ENCODE data around the gene UBE2D3.
"Not testable (repeated sequence)": the region's sequence is repeated elsewhere in the genome, so short reads cannot be mapped to it uniquely, and the experiment has no call there.

The UBE2D3 gene

DNA sequence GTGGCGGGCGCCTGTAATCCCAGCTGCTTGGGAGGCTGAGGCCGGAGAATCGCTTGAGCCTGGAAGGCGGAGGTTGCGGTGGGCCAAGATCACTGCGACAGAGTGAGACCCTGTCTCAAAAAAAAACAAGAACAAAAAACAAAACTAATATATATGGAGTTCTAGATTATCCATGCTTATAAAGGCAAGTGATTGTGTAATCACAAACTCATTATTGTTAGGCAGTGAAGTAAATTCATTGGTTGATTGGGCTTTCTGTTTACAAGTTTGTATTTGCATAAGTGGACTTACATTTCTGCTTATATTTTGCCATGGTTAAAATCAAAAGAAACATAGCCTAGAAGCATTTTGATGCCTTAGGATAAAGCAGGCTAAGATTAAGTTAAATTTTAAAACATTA is 2.5 kb upstream of the UBE2D3 start:
- no peak for DNase-seq (ENCODE audit: low spot score)

DNA sequence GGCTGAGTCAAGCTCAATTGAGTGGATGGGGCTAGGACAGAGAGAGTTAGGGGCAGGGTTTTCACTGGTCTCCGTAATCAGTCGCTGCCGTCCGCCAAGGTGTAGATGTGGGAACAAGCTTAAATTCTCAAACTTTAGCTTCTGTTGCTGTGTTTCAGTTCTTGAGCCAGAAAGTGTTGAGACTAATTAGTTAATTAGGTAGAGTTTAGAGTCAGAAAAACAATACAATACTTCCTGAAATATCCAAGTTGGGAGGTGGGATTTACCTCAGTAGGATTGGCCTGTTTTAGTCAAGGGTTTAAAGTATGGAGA is 1.1 kb upstream of the UBE2D3 start:
- no peak for DNase-seq (ENCODE audit: low spot score)

DNA sequence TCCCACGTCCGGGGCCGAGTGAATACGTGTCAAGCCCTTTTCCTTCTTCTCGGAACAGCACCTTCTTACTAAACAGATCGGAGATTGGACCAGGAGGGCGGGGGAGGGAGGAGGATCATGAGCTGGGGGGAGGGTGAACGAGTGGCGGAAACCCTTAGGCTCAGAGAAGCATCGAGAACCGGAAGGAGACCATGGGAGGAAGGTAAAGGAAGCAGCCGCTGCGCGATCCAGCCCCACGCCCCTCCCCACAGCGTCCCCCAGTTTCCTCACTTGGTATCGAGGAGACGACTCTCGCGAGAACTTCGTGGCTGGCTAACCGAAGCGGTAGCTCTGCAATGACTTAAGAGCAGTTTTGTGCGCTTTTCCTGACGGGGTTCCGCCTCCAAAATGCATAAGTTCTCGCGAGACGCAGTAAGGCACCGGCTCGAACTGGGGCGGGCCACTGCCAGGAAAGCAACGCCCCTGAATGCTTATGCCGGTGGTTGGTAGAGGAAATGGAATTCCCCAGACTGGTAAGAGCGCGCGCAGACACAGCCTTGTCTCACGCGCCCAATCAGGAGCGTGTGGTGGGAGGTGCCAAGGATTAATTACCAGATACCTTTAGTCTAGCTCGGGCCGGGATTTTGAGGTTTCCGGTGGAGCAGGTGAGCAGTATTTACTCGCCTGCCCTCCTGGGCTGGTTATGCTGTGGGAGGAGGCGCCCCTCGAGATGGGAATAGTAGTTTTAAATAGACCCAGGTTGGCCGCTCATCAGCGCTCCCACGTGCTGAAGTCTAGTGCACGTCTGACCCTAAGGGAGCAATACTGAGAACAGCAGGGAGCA is 534 bp upstream of the UBE2D3 start:
- DNase-seq (ENCODE audit: low spot score) = peak; percentile 99

DNA sequence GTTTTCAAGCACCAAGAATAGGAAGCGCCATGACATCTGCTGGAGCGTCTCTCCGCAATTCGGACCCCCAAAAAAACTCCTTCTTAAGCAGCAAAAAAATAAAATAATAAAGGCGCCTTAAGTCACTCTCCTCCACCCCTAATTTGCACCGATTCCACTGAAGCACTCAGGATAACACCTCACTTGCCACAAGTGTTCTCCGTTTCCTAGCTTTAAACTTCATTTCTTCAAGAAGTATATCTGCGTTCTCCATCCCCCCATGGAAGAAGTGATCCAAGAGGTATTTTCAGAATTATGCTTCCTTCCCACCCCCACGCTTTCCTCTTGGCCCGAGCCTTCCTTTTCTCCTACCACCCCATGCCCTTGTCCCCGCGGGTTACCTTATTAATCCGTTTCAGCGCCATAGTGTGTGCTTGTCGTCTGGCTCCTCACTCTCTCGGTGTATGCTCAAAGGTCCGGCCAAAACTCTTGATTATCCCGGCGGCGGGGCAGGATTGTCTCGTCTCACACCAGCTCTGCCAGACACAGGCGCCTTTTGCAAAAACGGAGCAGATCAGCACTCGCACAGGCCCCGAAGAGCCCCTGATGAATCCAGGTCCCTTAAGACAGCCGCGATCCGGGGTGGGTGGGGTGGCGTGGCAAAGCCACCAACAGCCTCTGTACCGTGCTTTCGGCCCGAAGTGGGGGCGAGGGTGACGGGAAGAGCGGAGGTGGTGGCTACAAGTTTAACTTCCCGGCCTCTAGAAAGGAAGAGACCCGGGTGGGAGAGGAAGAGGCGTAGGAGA is 1.1 kb downstream of the UBE2D3 start:
- no peak for DNase-seq (ENCODE audit: low spot score)

DNA sequence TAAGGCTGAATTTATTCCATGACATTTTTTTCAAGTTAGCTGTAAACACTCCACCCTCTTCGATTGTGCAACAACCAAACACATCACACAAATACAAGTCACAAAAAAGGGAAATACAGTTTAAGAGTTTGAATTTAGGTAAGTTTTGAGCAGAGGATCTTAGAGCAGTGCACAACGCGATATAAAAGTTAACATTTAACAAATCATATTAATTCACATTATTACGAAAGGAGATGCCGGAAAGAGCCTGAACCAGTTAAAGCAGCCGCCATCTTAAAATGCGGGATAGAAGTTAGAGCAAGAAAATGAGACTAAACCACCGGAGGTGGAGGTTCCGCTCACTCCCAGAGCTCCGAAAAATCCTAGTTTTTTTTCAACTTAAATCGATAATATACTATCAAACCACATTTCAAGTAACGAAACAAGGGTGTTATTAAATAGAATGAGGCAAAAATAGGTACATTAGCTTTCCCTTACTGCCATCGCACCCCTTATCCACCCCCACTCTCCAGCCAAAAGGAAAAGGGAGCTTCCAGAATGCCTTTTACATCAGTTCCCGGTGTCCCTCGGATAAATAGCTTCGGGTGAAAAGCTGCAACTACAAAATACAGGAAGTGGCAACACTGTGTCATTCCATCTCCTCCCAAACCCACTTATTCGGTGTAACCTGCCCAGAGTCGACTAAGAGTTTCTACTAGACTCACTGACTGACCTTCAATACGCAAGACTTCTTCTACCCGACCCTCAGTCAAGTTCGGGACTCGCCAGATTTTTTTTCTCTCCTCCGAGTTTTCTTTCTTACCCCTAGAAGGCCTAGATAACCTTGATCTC is 1.9 kb downstream of the UBE2D3 start:
- DNase-seq (ENCODE audit: low spot score) = peak; percentile 69

DNA sequence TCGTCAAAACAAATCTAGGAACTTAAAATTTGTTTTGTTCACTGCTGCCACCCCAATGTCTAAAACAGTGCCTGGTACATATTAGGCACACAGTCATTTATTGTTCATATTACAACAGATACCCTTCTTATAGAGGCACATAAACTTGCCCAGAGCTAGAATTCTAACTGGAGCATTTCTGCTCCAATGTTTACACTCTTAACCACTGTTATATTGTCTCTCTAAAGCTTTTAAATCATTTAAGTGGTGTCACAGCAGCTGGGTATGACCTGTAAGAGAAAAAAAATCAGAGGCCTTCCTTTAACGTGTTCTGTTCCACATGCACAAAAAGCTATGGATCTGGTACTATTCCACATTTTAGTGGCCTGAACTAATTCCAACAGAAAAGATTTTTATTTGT is 3.0 kb downstream of the UBE2D3 start:
- no peak for DNase-seq (ENCODE audit: low spot score)

DNA sequence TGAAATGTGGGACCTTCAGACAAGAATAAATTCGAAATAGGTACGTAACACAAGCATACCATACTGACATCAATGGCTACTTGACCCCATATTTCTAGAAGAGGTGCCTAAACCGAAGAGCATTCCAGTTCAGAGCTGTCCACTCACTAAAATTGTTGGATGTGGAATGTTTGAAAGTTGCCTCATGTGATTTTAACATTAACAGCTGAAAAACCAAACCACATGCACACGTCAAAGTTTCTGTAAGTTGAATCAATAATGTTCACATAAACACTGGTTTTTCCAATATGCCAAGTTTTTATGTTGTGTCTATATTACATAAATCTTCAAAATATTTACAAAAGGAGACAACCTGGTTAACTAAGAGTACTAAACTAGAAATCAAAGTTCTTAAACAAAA is 3.5 kb downstream of the UBE2D3 start:
- DNase-seq (ENCODE audit: low spot score) = no peak

DNA sequence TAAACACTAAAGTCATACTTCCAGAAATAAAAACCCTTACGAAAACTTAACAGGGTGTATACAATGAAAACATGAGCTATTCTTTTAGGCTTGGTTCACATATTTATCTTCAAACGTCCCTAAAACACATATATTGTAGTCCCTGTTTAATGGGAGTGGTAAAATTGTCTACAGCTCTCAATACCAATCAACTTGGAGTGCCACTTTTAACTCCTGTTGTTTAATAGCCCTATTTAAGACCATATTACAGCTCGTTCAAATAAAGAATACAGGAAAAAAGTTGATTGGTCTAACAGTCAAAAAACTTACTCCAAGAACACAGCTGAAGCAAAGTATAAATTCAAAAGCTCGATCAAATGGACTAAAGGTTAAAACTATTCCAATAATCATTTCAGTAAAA is 3.9 kb downstream of the UBE2D3 start:
- no peak for DNase-seq (ENCODE audit: low spot score)

DNA sequence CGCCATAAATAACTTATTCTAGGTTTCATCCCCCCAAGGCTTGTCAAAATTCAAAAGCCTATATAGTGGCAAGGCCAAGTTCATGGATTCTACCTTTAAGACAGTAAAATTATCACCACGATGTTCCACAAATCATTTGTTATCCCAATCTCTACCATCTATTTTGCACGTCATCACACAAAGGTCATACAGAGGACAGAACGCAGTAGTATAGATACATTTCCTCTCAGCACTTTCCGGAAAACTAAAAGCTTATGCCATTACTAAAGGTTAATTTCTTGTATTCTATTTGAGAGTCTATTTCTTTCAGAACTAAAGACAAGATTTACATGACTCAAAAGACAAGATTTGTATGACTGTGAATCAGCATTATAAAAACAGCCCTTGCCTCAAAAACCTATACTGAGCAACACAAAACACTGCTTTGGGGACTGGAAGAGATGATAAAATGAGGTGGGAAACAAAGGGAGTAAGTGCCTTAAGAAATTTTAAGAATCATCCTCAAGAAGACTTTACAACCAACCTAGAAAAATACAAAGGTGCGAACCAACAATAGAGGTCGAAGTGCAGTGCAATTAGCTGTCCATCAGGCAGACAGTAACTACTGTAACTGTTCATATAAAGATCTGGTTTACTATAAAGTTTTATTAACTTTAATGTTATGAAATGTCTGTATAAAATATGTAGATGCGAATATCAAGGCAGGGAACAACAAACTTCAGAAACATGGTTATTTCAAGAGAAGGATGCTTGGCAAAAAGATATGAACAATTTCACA is 7.6 kb downstream of the UBE2D3 start:
- no peak for DNase-seq (ENCODE audit: low spot score)

DNA sequence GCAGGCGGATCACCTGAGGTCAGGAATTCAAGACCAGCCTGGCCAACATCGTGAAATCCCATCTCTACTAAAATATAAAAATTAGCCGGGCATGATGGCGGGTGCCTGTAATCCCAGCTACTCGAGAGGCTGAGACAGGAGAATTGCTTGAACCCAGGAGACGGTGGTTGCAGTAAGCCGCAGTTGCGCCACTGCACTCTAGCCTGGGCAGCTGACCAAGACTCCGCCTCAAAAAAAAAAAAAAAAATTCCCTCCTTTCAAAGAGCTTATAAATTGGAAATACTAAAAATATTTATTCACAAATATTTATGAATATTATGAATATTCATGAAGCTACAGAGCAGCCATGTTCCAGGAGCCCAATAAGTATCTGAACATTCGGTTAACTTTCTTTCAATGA is 8.3 kb downstream of the UBE2D3 start:
- not testable (repeated sequence) for DNase-seq (ENCODE audit: low spot score)

DNA sequence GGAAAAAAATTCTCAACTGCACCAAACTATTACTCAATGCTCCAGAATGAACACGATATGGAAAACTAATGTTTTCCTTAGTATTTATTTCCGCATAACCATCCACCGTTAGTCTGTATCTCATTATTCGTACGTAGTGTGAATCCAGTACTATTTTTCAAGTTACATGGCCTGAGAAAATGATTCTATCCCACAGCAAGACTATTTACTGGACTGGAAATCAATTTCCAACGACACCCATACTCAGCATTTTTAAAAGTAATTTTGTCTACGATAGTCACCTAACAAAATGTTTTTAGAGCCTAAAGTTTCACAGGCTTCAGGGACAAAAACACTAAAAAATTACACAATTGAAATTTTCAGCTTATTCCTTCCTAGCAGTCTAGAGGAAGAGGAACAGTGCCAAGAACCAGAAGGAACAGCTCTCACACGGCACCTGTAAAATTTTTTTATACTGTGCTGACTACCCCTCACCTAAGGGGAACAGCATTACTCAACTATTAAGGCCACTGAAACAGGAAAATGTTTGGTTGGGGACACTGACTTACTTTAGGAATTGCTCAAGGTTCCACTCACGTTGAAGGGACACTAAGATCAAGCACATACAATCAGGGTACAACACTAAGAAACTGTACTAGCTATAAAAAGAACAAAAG is 9.6 kb downstream of the UBE2D3 start:
- no peak for DNase-seq (ENCODE audit: low spot score)

DNA sequence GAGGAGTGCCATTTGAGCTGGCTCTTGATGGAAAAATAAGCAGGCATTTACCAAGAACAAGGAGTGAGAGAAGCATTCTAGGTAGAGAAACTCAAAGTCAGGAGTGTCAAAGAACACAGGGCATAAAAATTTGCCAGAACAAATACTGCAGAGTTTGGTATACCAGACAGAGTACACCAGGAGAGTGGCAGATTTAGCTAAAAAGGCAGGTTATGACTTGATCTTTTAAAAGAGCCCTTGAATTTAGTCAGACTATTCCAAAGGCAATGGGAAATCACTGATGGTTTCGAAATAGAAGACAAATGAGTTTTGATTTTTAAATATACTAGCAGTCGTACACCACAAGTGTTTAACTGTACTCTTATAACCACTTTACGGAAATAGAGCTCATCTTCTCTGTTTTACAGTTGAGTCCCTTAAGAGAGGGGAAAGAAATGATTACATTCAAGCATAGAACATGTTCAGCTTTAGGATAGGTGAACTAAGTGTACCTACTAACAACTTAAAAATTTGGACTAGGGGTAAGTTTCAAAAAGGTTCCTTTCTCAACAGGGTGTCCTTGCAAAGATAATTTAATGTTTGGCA is 10.2 kb downstream of the UBE2D3 start:
- DNase-seq (ENCODE audit: low spot score) = no peak

DNA sequence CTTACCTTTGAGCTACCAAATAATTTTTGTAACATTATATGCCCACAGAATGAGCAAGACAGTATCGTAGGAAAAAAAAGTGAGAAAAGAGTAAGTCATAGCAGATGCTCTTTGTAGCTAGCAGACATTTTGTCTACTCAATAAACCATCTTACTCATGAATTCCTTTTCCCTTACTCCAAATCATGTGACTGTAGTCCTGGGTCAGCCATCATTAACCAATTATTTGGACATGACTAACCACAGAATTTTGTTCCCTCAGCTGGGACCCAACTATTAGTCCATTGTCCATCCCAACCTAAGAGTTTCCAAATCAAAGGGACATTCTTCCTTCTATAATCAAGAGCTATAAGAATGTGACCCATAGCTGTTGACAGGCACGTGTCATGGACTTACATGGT is 11.4 kb downstream of the UBE2D3 start:
- no peak for DNase-seq (ENCODE audit: low spot score)

DNA sequence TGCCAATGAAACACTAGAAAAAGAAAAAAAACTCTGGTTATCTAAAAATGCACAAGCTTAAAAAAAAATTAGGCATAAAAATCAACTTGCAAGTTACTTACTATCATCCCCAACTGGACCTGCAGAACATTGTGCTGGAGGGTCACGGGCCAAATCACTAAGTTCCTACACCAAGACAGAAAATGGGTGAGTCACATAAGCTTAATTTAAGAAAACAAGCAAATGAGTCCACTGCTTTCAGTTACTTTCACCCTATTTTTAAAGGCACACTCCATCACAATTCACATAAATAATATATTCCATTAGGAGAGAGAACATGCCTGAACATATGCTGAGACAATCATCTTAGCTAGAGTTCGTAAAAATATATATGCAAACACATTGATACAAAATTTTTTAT is 17.7 kb downstream of the UBE2D3 start:
- no peak for DNase-seq (ENCODE audit: low spot score)

DNA sequence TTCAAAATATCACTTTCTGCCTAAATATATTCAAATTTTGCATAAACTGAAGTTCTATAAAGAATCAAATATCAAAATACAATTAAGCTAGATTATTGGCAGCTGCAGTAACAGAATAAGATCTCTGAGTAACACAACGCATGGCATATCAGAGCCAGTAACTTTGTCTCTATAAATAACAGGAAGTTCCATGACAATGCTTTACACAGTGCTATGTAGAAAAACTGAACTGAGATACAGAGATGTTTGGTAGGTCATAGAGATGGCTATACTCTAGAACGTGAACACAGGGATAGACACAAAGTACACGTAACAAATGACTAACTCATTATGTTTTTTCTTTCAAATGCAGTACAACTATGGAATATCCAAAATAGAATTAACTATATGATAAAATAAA is 18.2 kb downstream of the UBE2D3 start:
- DNase-seq (ENCODE audit: low spot score) = no peak

DNA sequence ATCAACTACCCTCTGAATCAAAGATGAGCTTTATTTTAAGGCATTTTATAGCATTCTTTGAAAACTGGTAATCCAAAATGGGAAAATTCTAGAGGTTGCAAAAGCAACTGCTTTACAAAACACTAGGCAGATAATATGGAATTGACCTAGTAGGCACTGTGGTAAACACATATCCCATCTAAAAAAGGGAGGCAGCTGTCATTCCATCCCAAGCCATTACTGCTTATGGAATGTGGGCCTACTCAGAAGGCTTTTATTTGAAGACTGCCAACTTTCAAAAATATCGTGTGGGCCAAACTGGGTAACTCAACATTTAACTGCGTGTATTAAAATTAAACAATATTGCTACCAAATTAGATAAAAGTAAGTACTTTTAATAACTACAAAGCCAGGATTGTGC is 19.3 kb downstream of the UBE2D3 start:
- DNase-seq (ENCODE audit: low spot score) = no peak

DNA sequence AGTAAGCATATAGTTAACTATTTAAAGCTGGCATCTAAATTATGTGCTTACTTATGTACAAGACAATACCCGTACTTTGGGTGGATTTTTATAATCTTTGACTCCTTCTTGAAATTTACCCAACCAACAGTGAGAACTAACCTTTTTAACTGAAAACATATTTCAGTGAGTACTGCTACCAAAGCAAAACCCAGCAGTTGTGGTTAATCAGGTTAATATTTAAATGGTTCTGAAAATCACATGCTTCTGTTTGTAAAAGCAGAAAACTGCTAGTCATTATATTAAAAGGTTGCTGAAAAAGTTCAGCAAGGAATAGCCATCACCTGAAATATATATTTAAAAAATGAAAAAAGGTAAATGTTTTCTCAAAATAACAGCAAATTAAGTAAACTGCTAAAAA is 20.0 kb downstream of the UBE2D3 start:
- DNase-seq (ENCODE audit: low spot score) = no peak

DNA sequence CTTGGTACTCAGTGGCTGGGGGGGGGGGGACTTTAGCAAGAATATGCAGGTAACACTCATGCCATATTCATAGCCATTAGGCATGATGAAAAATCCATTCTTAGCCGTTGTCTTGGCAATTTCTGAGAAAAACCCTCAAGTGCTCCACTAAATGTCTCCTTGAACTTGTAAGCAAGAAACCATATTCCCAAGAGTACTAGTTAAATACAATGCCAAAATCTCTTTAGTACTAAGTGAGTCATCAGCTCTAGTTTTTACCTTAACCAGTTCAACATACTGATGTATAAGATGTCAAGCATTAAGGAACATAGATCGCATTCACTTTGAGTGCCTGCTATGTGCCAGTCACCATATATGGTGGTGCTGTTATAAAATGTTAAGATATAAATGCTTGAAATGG is 27.5 kb downstream of the UBE2D3 start:
- DNase-seq (ENCODE audit: low spot score) = no peak

DNA sequence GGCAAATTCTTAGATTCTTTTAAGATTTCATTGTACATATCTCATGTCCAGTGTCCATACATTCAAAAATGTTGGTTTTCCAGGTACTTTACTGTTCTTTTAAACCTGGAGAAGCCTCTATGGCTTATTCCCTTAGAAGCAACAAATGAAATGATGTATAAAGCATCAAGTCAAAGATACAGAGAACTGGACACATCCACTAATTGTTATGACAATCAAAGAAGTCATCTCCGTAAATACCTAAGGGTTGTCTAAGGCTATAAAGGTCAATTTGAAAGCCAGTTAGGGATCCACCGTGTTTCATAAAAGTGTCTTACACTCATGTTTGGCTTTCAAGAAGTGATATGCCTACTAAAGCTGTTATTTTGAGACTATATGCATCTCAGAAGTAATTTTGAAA is 32.4 kb downstream of the UBE2D3 start:
- DNase-seq (ENCODE audit: low spot score) = no peak

DNA sequence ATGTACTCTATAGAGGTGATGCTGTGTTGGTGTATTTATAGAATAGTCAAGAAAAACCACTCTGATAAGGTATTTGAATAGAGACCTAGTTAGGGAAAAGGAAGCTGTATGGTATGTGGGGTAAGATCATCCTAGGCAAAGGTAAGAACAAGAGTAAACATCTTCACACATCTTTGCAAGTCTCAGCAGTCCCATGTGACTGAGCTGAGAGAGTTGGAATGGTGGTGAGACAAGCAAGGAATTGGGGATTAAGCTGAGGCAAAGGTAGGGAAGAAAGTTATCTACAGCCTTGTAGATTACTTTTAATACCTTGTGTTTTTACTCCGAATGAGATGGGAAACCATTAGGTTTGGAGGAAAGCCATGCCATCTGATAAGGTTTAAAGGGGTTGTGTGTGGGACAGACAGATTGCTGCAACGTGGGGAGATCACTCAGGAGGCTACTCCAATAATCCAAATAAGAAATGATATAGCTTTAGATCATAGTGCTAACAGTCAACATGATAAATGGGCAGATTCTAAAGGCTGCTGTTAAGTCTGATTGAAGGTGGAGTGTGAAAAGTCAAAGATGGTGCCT is 34.9 kb downstream of the UBE2D3 start:
- DNase-seq (ENCODE audit: low spot score) = no peak

DNA sequence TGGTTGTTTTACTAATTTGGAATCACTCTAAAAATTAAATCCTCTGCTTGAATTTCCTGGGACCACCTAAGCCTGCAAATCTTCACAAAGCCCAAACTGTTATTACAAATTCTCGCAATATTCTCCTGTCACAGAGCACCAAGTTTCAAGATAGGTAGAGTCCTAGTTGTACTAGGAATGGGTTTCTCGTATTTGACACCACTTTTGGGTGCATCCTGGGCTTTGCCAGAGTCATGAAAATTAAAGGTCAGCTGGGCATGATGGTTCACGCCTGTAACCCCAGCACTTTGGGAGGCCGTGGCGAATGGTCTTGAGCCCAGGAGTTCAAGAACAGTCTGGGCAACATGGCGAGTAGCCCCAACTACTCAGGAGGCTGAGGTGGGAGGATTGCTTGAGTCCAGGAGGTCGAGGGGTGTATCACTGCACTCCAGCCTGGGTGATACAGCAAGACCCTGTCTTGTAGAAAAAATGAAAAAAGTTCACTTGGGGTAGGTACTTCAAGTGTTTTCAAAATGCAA is 36.0 kb downstream of the UBE2D3 start:
- no peak for DNase-seq (ENCODE audit: low spot score)
